ELF-1 (cell line): ENCODE measurements around the gene NIPBL.
"Not testable (repeated sequence)": the region's sequence is repeated elsewhere in the genome, so short reads cannot be mapped to it uniquely, and the experiment has no call there.

Experiments
- DNase-seq: peaks from one replicate; pipeline ENCODE4 v3.0.0-alpha.2; 2016; ENCODE audit warnings: low read depth, low spot score

Gene NIPBL

DNA sequence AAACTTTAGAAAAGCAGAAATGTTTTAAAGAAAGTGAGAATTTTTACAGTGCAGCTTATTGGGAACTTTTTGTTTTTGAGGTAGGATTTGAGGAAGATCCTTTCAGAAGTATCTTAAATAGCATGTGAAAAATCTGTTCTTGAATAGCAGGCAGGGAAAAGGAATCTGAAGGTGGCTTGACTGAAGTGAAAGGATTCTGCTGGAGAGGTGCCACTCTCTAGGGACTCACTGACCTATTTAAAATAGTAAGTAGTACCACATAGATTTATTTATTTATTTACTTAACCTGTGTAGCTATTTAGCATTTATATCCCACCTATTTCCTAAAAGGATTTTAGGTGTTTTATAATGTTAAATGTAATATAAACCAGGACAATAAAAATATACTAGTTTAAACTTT, 69.1 kb downstream of the NIPBL start:
- DNase-seq = no peak

DNA sequence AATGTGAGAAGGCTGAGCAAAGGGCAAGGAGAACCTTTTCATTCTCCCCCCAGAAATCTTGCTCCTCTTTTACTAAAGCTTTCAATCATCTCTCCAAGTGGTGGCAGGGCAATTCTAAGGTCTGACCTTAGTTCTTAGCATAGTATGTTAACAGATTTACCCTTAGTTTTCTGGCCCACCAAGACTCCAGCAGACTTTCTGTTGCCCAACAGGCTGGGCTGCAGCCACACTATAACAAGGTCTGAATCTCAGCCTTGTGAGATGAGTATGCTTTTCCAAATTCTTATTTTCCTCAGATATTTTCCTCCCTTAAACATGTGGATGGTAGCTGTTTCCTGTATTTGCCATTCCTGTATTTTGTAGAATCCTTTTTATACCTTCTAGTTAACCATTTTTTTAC, 69.5 kb downstream of the NIPBL start:
- no peak for DNase-seq

DNA sequence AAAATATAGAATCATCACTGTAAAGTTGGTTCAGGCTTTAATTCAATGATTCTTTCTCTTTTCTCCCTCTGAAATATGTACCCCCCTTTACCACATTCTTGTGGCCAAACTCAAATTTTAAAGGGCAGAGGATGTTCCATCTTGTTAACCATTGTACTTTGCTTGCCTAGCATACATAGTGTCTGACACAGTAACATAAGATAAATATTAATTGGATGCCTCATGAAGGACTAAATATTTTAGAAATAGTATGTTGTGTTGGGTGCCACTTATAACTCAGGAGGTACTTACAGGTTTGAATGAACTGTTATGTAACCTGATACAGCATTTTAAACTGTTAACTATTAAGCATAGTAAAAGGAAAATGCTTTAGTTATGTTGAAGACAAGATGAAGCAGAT, 71.5 kb downstream of the NIPBL start:
- DNase-seq = no peak

DNA sequence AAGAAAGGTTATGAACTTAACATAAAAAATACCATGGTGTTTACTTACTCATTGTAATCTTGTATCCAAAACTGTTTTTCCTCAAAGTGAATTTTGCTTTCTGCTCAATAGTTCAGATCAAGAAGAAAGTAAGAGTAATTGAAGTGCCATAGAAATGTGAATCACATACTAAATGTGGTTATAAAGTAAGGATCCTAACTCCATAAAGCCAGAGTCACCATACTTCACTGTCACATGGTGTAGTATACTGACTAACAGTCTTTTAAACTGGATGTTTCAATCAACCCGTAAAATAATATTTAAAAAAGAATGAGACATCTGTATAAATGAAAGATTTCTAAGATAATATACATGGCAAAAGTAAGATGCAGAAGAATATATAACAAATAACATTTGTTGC, 72.1 kb downstream of the NIPBL start:
- DNase-seq = no peak

DNA sequence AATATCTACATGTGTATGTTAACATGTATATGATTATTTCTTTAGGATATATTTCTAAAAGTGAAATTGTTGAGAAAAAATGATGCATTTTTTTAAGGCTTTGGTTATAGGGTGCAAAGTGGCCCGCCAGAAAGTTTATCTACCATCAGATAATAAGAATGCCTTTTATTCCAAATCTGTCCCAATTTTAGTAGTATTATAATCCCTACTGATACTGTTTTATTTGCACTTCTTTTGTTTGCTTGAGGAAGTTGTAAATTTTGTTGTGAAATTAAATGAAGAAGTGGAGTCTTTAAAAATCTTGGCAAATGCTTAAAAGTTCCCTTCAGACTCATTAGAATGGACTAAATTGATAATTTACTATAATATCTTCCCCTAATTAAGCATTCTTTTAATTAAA, 73.0 kb downstream of the NIPBL start:
- DNase-seq = no peak

DNA sequence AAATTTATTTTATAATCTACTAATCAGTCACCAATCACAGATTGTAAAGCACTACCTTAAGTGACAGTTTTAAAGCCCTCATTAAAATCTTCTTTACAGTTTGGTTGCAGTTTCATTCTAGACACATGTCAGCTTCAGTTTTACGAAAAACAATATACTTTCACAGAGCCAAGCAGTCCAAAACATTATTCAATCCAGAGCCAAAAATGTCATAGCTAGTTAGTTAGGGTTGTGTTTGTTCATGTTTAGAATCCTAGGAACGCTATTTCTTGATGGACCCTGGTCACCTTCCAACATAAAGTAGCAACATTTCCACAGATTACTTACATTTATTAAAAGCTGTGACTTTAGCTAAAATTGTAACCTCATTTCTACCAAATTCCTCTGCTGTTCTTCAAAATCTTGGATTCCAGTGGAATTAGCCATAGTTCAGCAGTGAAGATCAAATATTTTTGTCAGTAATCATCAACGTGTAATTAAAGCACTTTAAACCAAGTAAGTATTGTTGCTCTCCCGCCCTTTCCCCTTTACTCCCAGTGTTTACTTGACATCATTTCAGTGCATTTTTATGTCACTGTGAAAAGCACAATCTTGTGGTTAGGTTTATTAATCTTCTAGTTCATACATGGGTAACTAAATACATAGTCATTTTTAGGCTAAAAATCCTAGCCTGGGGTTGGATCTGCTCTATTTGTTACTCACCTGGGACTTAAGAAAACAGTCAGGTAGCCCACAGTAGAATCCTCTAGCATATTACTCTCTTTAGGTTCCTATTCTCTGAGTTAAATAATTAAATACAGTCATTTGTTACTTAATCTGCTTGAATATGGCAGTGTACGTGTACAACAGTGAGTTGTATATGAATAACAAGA, 74.3 kb downstream of the NIPBL start:
- no peak for DNase-seq

DNA sequence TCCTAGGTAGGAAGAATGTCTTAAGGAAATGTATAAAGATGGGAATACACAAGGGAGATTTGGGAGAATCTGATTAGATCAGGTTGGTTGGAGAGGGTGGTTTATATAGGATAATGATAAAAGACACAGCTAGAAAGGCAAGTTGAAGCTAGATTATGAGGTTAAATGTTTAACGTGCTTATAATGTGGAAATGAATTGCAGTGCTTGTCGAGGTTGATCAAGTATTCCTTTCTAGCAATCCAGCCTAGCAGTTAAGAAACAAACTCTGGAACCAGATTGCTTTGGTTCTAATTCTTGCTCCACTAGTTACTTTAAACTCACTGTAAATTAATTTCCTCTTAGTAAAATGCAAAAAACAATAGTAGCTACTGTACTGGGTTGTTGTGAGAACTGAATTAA, 76.5 kb downstream of the NIPBL start:
- DNase-seq = no peak

DNA sequence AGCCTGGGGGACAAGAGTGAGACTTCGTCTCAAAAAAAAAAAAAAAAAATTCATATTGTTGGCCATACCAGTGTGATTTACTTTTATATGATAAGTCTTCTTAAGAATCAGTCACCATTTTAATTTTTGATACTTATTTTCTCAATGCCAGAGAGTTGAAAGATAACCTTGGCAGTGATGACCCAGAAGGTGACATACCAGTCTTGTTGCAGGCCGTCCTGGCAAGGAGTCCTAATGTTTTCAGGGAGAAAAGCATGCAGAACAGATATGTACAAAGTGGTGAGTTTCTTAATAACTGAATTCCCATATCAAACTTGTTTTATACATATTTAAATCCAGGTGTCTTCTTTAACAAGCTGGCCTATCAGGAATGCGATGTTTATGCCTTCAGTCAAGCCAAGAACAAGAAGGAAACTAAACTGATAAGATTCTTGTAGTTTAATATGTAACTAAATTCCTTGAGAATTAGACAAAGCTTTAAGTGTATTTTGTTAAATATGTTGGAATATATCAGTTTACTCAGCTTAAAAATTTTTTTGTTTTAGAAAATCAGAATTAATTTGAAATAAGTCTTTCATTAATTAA, 81.5 kb downstream of the NIPBL start:
- no peak for DNase-seq

DNA sequence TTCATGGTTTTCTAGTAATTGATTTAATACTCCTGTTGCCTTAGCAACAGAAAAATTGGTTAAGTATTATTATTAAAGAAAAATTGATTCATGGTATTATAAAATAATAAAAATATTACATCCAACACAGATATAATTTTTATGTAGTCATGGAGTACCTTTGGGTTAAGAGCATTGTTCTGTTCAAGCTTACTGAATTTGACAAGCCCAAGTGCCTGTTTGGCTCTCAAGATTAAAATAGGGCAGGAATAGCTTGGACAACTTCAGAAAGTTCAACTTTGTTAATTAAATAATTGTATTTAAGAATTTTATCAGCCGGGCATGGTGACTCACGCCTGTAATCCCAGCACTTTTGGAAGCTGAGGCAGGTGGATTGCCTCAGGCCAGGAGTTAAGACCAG, 82.0 kb downstream of the NIPBL start:
- no peak for DNase-seq

DNA sequence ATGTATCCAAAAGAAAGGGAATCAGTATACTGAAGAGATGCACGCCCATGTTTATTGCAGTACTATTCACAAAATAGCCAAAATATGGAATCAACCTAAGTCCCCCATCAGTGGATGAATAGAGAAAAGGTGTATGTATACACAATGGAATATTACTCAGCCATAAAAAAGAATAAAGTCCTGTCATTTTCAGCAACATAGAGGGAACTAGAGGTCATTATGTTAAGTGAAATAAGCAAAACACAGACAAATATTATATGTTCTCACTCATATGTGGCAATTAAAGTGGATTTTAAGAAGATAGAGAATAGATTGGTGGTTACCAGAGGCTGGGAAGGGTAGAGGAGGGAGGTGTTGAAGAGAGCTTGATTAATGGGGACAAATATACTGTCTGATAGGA, 88.6 kb downstream of the NIPBL start:
- DNase-seq = no peak

DNA sequence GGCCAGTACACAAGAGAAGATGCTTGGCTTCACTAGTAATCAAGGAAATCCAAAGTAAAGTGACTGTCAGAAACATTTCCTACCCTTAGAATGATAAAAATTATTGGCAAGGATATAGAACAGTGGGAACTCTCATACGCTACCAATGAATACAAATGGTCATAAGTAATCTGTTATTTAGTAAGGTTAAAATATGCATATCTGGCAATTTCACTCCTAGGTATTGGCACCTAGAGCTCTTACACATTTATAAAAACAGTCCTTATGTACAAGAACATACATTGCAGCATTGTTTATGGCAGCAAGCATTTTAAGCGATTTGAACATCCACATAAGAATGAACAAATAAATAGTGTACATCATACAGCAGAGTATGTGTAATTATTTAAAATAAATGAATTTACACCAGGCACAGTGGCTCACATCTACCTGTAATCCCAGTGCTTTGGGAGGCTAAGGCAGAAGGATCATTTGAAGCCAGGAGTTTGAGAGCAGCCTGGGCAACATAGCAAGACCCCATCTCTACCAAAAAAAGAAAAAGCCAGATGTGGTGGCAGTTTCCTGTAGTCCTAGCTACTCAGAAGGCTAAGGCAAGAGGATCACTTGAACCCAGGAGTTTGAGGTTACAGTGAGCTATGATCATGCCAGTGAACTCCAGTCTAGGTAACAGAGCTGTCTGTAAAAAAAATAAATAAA, 93.3 kb downstream of the NIPBL start:
- DNase-seq = no peak

DNA sequence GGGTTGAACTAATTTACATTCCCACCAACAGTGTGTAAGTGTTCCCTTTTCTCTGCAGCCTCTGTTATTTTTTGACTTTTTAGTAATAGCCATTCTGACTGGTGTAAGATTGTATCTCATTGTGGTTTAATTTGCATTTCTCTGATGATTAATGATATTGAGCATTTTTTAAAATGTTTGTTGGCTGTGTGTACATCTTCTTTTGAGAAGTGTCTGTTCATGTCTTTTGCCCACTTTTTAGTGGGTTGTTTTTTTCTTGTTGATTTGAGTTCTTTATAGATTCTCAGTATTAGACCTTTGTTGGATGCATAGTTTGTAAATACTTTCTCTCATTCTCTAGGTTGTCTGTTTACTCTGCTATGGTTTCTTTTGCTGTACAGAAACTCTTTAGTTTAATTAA, 101.6 kb downstream of the NIPBL start:
- no peak for DNase-seq

DNA sequence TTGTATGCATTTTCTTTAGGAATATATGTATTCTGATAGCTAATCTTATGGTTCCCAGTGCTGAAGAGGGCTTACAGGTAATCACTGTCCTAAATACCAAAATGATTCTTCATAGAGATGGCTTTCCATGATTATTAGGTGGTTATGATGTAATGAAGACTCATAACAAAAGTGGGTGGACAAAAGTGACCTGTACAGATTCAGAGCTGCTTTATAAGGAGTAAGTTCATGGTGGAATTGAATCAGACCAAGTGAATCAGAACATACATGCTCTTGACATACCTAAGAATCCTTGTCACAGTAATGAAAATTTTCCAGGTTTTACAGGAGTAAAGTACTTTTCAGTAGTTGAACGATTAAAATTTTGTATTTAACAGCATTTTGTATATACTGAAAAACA, 105.6 kb downstream of the NIPBL start:
- DNase-seq = no peak

DNA sequence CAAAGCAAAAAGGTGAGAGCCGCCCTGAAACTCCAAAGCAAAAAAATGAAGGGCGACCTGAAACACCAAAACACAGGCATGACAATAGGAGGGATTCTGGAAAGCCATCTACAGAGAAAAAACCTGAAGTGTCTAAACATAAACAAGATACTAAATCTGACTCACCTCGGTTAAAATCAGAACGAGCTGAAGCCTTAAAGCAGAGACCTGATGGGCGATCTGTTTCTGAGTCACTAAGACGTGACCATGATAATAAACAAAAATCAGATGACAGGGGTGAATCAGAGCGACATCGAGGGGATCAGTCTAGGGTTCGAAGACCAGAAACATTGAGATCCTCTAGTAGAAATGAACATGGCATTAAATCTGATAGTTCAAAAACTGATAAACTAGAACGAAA, 108.8 kb downstream of the NIPBL start:
- no peak for DNase-seq

DNA sequence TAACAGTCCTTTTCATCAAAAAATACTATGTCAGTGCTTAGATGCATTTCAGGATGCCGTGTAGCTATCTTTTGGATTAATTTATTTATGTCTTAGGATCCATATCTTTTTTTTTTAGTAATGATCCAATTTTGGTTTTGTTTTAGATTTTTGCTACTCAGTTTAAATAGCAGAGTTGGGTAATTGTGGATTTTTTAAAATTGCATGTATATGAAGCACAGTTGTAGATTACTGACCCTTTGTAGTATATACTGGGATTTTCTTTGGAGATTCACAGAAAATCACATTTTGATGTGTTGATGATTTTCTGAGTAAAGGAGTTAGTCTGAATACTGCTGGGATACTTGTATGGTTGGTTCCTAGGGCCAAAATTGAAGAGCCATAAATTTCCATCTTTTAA, 111.8 kb downstream of the NIPBL start:
- DNase-seq = no peak

DNA sequence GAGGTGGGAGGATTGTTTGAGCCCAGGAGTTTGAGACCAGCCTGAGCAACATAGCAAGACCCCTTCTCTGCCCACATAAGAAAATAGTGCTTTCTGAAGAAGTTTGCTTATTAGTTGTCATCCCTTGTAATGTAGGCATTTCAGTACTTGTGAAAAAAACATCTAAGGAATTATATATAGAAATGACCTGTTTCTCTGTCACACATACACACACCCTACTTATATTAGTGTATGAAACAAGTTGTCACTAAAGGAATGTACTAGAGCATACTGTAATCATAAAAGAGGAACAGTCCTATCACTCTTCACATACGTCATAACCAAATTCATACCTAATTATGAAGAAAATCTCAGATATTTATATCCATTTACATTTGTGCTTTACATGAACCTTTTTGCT, 122.0 kb downstream of the NIPBL start:
- DNase-seq = no peak

DNA sequence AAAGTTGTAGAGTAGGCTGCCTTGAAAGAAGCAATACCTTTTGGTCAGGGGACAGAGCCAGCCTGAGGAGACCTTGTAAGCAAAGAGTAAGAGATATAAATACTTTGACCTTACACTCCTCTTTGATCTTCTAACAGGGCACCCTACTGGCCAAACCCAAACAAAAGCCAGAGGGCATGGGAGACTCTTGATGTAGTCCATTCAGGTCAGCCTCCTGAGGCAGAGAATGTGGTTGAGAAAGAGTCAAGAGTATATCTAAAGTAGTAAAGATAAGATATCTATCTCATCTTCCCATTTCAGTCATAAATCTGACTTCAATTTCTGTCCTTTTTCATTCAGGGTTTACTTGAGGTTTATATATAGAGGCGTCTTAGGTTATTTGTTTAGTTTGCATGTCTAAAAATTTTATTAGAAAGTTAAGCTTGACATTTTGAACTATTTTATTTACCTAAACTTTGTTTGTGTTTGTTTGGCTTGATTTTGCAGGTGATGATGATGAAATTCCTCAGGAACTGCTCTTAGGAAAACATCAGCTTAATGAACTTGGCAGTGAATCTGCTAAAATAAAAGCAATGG, 125.7 kb downstream of the NIPBL start:
- peak; percentile 73 for DNase-seq

DNA sequence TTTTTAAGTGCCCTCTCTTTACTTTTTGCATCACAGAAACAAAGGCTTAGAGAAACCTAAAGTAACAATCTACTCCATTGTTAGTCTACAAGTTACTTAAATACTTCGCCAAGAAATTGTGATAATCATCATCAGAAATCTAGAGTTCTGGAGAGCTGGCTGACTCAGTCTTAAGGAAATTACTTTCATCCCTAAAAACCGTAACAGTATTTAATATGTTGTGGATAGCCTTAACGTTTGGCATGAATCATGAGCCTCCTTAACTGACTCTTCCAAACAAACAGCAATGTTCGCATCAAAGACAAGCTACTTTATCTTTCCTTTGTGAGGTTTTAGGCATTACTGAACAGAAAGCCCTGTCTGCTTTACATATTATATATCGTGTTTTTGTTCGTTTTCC, 128.7 kb downstream of the NIPBL start:
- DNase-seq = no peak

DNA sequence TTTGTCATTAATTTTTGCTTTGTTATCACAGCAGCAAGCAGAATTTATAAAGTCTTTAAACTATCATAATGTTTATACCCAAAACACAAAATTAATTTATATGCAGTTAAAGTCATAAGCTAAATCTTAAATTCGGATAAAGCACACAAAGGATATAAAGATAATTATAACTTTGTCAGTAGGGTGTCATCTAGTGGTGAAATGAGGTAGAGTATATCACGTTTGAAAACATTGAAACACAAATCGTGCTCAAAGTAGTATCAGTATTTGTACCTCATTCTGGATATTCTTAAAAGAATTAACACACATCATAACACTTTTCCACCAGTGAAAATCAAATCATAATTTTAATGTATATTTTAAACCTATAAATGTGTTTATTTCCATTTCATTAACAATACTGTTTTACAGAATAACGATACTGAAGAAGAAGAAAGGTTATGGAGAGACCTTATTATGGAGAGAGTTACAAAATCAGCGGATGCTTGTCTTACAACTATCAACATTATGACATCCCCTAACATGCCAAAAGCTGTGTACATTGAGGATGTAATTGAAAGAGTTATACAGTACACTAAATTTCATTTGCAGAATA, 129.5 kb downstream of the NIPBL start:
- DNase-seq = no peak

DNA sequence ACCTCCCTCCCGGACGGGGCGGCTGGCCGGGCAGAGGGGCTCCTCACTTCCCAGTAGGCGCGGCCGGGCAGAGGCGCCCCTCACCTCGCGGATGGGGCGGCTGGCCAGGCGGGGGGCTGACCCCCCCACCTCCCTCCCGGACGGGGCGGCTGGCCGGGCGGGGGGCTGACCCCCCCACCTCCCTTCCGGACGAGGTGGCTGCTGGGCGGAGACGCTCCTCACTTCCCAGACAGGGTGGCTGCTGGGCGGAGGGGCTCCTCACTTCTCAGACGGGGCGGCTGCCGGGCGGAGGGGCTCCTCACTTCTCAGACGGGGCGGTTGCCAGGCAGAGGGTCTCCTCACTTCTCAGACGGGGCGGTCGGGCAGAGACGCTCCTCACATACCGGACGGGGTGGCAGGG, 136.6 kb downstream of the NIPBL start:
- DNase-seq = not testable (repeated sequence)

DNA sequence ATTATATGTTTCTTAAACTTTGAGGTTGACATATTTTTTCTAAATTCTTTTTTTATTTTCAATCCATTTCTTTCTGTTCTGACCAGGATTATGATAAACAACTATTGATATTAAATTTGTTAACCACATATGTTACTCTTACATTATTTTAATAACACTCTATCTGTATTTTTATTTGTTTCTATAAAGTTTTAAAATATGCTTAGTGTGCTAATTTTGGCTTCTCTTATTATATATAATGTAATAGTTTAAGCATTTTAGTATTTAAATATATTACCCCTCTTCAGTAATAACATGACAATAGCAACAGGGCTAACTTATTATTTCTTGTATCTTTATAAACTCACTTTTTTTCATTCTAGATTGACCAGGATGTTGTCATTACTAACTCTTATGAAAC, 137.8 kb downstream of the NIPBL start:
- no peak for DNase-seq
